Measurements from ENCODE around the gene PAXIP1.

GRCh38 chr7:154916381-154916780 is 86.5 kb downstream of the PAXIP1 start:
- no peak for TF ChIP-seq CTCF (IDR thresholded peaks at IDR 0.05)
- no peak for TF ChIP-seq POLR2A (IDR thresholded peaks at IDR 0.05)
- TF ChIP-seq POLR2AphosphoS5 (IDR thresholded peaks at IDR 0.05), result no peak
- no peak for TF ChIP-seq EP300 (IDR thresholded peaks at IDR 0.05)
